Erythroblast (primary cell): Measurements from ENCODE around the gene GNAO1.

Experiments used
- GATA1 ChIP-seq: IDR thresholded peaks from 2 replicates; pipeline ENCODE4 v1.6.1; 2011; ENCODE audit warnings: low read depth, mild to moderate bottlenecking, control low read depth, low read length, moderate library complexity
- POLR2A ChIP-seq: IDR thresholded peaks from 2 replicates; pipeline ENCODE4 v1.6.1; 2011; ENCODE audit warnings: mild to moderate bottlenecking, low read length

- TF ChIP-seq POLR2A = no peak
- TF ChIP-seq GATA1 = no peak
These were observed at the start of gene GNAO1 for GRCh38 chr16:56191156-56191815.
